BJ (cell line): ENCODE measurements around the gene PICALM. TPM values are rescaled to one million over a fixed set of nuclear protein-coding genes. Genes with fewer than 3 reads are reported as not detected.

Experiments
- CTCF ChIA-PET: fragments of 350-600 bp; formaldehyde crosslinking; extraction: SDS; loops from one replicate; lab custom pipeline; 2021; ENCODE audit warnings: antibody characterized with exemption, inconsistent platforms; lab: Yijun Ruan, JAX
- POLR2A ChIA-PET: fragments of 300-600 bp; sonication (Branson Sonifier 250); formaldehyde crosslinking; extraction: SDS; loops from one replicate; lab custom pipeline; 2021; ENCODE audit warnings: antibody characterized with exemption; lab: Charles Lee
- DNase-seq: peaks from one replicate; pipeline ENCODE4 v3.0.0-alpha.2; 2011; ENCODE audit warnings: low read depth
- H3K27me3 ChIP-seq: 2 replicates; pipeline ENCODE4 v1.6.0; 2011; ENCODE audit warnings: low read length; ENCODE audit not compliant: control insufficient read depth, insufficient read depth
- H3K36me3 ChIP-seq: 2 replicates; pipeline ENCODE4 v1.5.1; 2011; ENCODE audit warnings: low read length; ENCODE audit not compliant: control insufficient read depth, insufficient read depth
- H3K4me3 ChIP-seq: 2 replicates; pipeline ENCODE4 v1.5.1; 2011; ENCODE audit warnings: low read depth, mild to moderate bottlenecking, control low read depth, low read length
- CTCF ChIP-seq: IDR thresholded peaks from 2 replicates; pipeline ENCODE4 v1.5.1; 2011; ENCODE audit warnings: low read depth, mild to moderate bottlenecking, control low read depth, inconsistent platforms, low read length, moderate library complexity; ENCODE audit not compliant: insufficient read depth
- polyA plus RNA-seq: library from polyadenylated mRNA; depleted of rRNA; stranded (reverse); fragments of >200 nt; gene quantifications from 2 replicates; pipeline ENCODE4 v1.2.3, GENCODE V29; 2011; rRNA removed

Gene PICALM
- polyA plus RNA-seq, 1 experiment, result 215 TPM

- Histone ChIP-seq H3K4me3 (no peak overlapping the region), H3K36me3 (no peaks in the 10 kb centered on the region), H3K27me3 (peaks cover 6% of the 10 kb centered on the region; the same call in 1 of the 2 replicates)
- ChIA-PET POLR2A (no interaction called here), CTCF (interaction anchor here (1.1 to 1.5 kb wide), 2 partner anchors 20 to 24 kb away, joined by 3 to 4 read pairs; no protein-coding TSS in a partner anchor)
- TF ChIP-seq CTCF, result no peak
- DNase-seq, result no peak
Observed at GRCh38 chr11:85918910-85919794, 149.7 kb downstream of the PICALM start.

- CTCF ChIA-PET, result interaction anchor here (0.6 kb wide), 1 partner anchor 443 kb away, joined by 3 read pairs; no protein-coding TSS in a partner anchor
- no peak for TF ChIP-seq CTCF
- DNase-seq, result no peak
Observed at GRCh38 chr11:85914425-85914824, 154.5 kb downstream of the PICALM start.

DNA sequence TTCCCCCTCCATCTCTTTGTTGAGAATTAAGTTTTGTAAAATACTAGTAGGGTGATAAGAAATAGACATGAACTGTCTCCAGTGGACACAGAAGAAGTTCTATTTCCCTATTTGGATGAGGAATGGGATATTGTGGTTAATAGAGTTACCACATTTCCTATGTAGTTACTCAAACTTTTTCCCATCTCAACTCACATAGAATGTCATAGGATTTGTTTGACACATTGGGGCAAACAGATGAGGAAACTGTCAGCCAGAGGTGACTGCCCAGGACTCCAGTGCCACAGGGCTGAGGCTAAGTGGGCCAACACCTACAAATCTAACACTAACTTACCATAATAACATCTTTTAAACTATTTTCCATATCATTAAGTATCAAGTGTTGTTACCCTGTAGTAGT lies 155.4 kb downstream of the PICALM start:
- DNase-seq, result no peak
- H3K27me3 ChIP-seq, result peaks cover 8% of the 10 kb centered on the region
- H3K4me3 ChIP-seq, result no peak overlapping the region
- no peak for TF ChIP-seq CTCF
- CTCF ChIA-PET, result no interaction called here
- POLR2A ChIA-PET, result interaction anchor here (0.7 kb wide), 1 partner anchor 68 kb away, joined by 3 read pairs; no protein-coding TSS in a partner anchor
- H3K36me3 ChIP-seq, result no peaks in the 10 kb centered on the region

More at GRCh38 chr11:85914425-85914824, 154.5 kb downstream of the PICALM start:
- H3K27me3 ChIP-seq, result peaks cover 8% of the 10 kb centered on the region
- H3K36me3 ChIP-seq, result no peaks in the 10 kb centered on the region
- H3K4me3 ChIP-seq, result no peak overlapping the region
- POLR2A ChIA-PET, result no interaction called here

DNA sequence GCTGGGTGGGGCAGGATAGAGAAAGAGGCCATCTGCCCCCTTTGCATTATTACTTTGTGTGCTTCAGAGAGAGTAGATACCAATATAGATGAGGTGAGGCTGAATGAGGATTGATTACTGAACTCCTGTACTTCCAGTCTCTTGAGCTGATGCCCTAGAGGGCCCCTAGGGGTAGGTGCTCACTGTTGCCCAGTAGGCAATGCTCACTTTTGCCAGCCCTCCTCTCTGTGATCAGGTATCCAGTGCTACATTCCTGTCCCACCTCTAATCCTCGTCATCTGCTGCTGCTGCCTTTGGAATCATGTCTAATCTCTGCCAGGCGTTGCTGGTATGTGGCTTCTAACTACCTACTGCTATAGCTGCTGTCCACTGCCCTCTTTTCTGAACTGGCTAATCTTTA lies 156.5 kb downstream of the PICALM start:
- no peak for DNase-seq
- H3K4me3 ChIP-seq, result no peak overlapping the region
- H3K27me3 ChIP-seq, result peaks cover 7% of the 10 kb centered on the region
- ChIA-PET CTCF (no interaction called here), POLR2A (no interaction called here)
- no peak for TF ChIP-seq CTCF
- H3K36me3 ChIP-seq, result no peaks in the 10 kb centered on the region

Other genes with a start within 250 kb of the PICALM start
- gene CCDC83, start 213.7 kb downstream of the PICALM start, polyA plus RNA-seq, result not detected in 2 replicates
- gene EED, start 175.7 kb upstream of the PICALM start, polyA plus RNA-seq, result 5.7 and 11.3 TPM in 2 replicates
- gene HIKESHI, start 233.2 kb upstream of the PICALM start, polyA plus RNA-seq, result 60.5 and 119 TPM in 2 replicates